ENCODE results near the gene RNPEPL1.

The RNPEPL1 gene

GRCh38 chr2:240572141-240573031 is 4.1 kb downstream of the RNPEPL1 start:
- no peak for DNase-seq
- WGBS = 97% methylated on average over 30 of the region's 30 CpGs
- H2BK15ac ChIP-seq (ENCODE audit: low read depth, poor library complexity, severe bottlenecking) = no peak overlapping the region

GRCh38 chr2:240573071-240573515 is 4.8 kb downstream of the RNPEPL1 start:
- no peaks in the 10 kb centered on the region for H3K27me3 ChIP-seq (ENCODE audit: control insufficient read depth in 1 of 2, insufficient read depth in 1 of 2, low read length in 2 of 2)
- peaks cover 63% of the 10 kb centered on the region for H3K79me1 ChIP-seq (replicated peaks; ENCODE audit: low read length, poor library complexity, severe bottlenecking)
- no peak overlapping the region for H3K14ac ChIP-seq (ENCODE audit: low read length in 2 of 2)
- no peak overlapping the region for H3K18ac ChIP-seq (ENCODE audit: low read depth in 1 of 2, low read length in 2 of 2)
- H2BK12ac ChIP-seq (ENCODE audit: low read length in 2 of 2) = no peak overlapping the region
- H3K9ac ChIP-seq (ENCODE audit: low read length) = no peak overlapping the region
- no peak overlapping the region for H3K4me3 ChIP-seq (ENCODE audit: insufficient read depth in 1 of 2, low read depth in 1 of 2, low read length in 2 of 2)
- no peak overlapping the region for H2BK5ac ChIP-seq (ENCODE audit: low read depth, low read length, poor library complexity, severe bottlenecking)
- peaks cover 29% of the 10 kb centered on the region for H3K4me1 ChIP-seq (ENCODE audit: control insufficient read depth, insufficient read depth, low read depth, low read length)
- no peak overlapping the region for H3K4ac ChIP-seq (ENCODE audit: low read depth in 1 of 2, low read length in 2 of 2)
- H3K9me3 ChIP-seq (ENCODE audit: control insufficient read depth, low read length) = no peaks in the 10 kb centered on the region
- H3K27ac ChIP-seq (ENCODE audit: low read length, poor library complexity, severe bottlenecking) = no peak overlapping the region
- H3K23ac ChIP-seq (ENCODE audit: low read length in 2 of 2) = no peak overlapping the region
- H4K91ac ChIP-seq (ENCODE audit: low read length) = no peak overlapping the region
- H3K4me2 ChIP-seq (ENCODE audit: low read length, poor library complexity, severe bottlenecking) = no peak overlapping the region
- no peak overlapping the region for H2BK15ac ChIP-seq (ENCODE audit: low read depth, poor library complexity, severe bottlenecking)
- no peak overlapping the region for H2BK120ac ChIP-seq (ENCODE audit: low read depth, low read length)
- H2AK5ac ChIP-seq (ENCODE audit: low read length, severe bottlenecking) = no peak overlapping the region
- no peak overlapping the region for H2AFZ ChIP-seq (ENCODE audit: low read depth, low read length)
- peaks cover 38 to 74% of the 10 kb centered on the region in 2 experiments for H3K36me3 ChIP-seq (ENCODE audit: control insufficient read depth in 1 of 2, insufficient read depth in 2 of 2, low read depth in 1 of 2, low read length in 2 of 2)
- no peak overlapping the region for H4K8ac ChIP-seq (ENCODE audit: low read length)
- DNase-seq = no peak
- 93% methylated on average over 20 of the region's 20 CpGs for WGBS

More at GRCh38 chr2:240572141-240573031, 4.1 kb downstream of the RNPEPL1 start:
- no peak overlapping the region for H3K27ac ChIP-seq (ENCODE audit: low read length, poor library complexity, severe bottlenecking)
- peaks cover 56% of the 10 kb centered on the region for H3K79me1 ChIP-seq (replicated peaks; ENCODE audit: low read length, poor library complexity, severe bottlenecking)
- no peak overlapping the region for H3K4me2 ChIP-seq (ENCODE audit: low read length, poor library complexity, severe bottlenecking)
- H3K14ac ChIP-seq (ENCODE audit: low read length in 2 of 2) = no peak overlapping the region
- H3K4ac ChIP-seq (ENCODE audit: low read depth in 1 of 2, low read length in 2 of 2) = no peak overlapping the region
- no peak overlapping the region for H2AFZ ChIP-seq (ENCODE audit: low read depth, low read length)
- H2BK12ac ChIP-seq (ENCODE audit: low read length in 2 of 2) = no peak overlapping the region
- no peaks in the 10 kb centered on the region for H3K27me3 ChIP-seq (ENCODE audit: control insufficient read depth in 1 of 2, insufficient read depth in 1 of 2, low read length in 2 of 2)
- H3K23ac ChIP-seq (ENCODE audit: low read length in 2 of 2) = no peak overlapping the region
- peaks cover 34% of the 10 kb centered on the region for H3K4me1 ChIP-seq (ENCODE audit: control insufficient read depth, insufficient read depth, low read depth, low read length)
- no peak overlapping the region for H3K18ac ChIP-seq (ENCODE audit: low read depth in 1 of 2, low read length in 2 of 2)
- no peak overlapping the region for H3K9ac ChIP-seq (ENCODE audit: low read length)
- H3K4me3 ChIP-seq (ENCODE audit: insufficient read depth in 1 of 2, low read depth in 1 of 2, low read length in 2 of 2) = no peak overlapping the region
- no peak overlapping the region for H2AK5ac ChIP-seq (ENCODE audit: low read length, severe bottlenecking)
- no peak overlapping the region for H4K8ac ChIP-seq (ENCODE audit: low read length)
- no peaks in the 10 kb centered on the region for H3K9me3 ChIP-seq (ENCODE audit: control insufficient read depth, low read length)
- no peak overlapping the region for H4K91ac ChIP-seq (ENCODE audit: low read length)
- no peak overlapping the region for H2BK5ac ChIP-seq (ENCODE audit: low read depth, low read length, poor library complexity, severe bottlenecking)
- peaks cover 32 to 67% of the 10 kb centered on the region in 2 experiments for H3K36me3 ChIP-seq (ENCODE audit: control insufficient read depth in 1 of 2, insufficient read depth in 2 of 2, low read depth in 1 of 2, low read length in 2 of 2)
- H2BK120ac ChIP-seq (ENCODE audit: low read depth, low read length) = no peak overlapping the region

DNA sequence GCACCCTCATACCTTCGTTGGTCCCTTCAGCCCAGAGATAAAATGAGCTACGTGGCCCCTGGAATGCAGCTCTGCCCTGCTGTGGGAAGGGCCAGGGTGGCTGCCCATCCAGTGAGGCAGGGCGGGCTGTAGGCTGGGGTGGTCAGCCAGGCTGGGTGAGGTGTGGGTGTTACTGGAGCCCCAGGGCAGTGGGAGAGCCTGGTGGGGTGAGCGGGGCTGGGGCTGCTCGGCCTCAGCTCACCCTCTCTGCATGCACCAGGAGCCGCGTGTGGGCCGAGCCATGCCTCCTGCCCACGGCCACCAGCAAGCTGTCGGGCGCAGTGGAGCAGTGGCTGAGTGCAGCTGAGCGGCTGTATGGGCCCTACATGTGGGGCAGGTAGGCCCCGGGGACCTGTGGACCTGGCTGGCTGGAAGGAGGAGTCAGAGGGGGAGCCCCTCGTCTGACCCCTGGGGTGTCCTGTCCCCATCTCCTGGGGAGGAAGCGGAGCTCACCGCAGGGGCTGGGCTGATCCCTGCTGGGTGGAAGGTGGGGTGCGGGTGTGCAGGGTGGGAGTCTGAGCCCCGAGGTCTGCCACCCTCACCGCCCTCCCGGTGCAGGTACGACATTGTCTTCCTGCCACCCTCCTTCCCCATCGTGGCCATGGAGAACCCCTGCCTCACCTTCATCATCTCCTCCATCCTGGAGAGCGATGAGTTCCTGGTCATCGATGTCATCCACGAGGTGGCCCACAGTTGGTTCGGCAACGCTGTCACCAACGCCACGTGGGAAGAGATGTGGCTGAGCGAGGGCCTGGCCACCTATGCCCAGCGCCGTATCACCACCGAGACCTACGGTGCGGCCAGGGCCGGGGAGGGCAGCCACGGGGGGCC is 5.5 kb downstream of the RNPEPL1 start:
- DNase-seq = no peak
- Histone ChIP-seq H2BK120ac (ENCODE audit: low read depth, low read length) (no peak overlapping the region), H2AK5ac (ENCODE audit: low read length, severe bottlenecking) (no peak overlapping the region), H3K4ac (ENCODE audit: low read depth in 1 of 2, low read length in 2 of 2) (no peak overlapping the region), H3K4me1 (ENCODE audit: control insufficient read depth, insufficient read depth, low read depth, low read length) (peaks cover 31% of the 10 kb centered on the region), H2AFZ (ENCODE audit: low read depth, low read length) (no peak overlapping the region), H3K18ac (ENCODE audit: low read depth in 1 of 2, low read length in 2 of 2) (no peak overlapping the region), H3K4me2 (ENCODE audit: low read length, poor library complexity, severe bottlenecking) (no peak overlapping the region), H2BK12ac (ENCODE audit: low read length in 2 of 2) (no peak overlapping the region), H3K27ac (ENCODE audit: low read length, poor library complexity, severe bottlenecking) (no peak overlapping the region), H2BK5ac (ENCODE audit: low read depth, low read length, poor library complexity, severe bottlenecking) (no peak overlapping the region), H2BK15ac (ENCODE audit: low read depth, poor library complexity, severe bottlenecking) (no peak overlapping the region), H3K23ac (ENCODE audit: low read length in 2 of 2) (no peak overlapping the region), H3K4me3 (ENCODE audit: insufficient read depth in 1 of 2, low read depth in 1 of 2, low read length in 2 of 2) (no peak overlapping the region), H3K79me1 (replicated peaks; ENCODE audit: low read length, poor library complexity, severe bottlenecking) (peaks cover 69% of the 10 kb centered on the region), H3K9ac (ENCODE audit: low read length) (no peak overlapping the region), H3K27me3 (ENCODE audit: control insufficient read depth in 1 of 2, insufficient read depth in 1 of 2, low read length in 2 of 2) (no peaks in the 10 kb centered on the region), H3K14ac (ENCODE audit: low read length in 2 of 2) (no peak overlapping the region), H3K9me3 (ENCODE audit: control insufficient read depth, low read length) (no peaks in the 10 kb centered on the region), H3K36me3 (ENCODE audit: control insufficient read depth in 1 of 2, insufficient read depth in 2 of 2, low read depth in 1 of 2, low read length in 2 of 2) (peaks cover 45 to 80% of the 10 kb centered on the region in 2 experiments), H4K8ac (ENCODE audit: low read length) (no peak overlapping the region), H4K91ac (ENCODE audit: low read length) (no peak overlapping the region)
- 96% methylated on average over 35 of the region's 37 CpGs for WGBS
